ENCODE results near the gene KCNQ5. TPM values are rescaled to one million over a fixed set of nuclear protein-coding genes. Genes with fewer than 3 reads are reported as not detected.

The KCNQ5 gene
- total RNA-seq, 4 donors from 2014 or later: 0.96 to 3.4 (median 1.5) TPM

DNA sequence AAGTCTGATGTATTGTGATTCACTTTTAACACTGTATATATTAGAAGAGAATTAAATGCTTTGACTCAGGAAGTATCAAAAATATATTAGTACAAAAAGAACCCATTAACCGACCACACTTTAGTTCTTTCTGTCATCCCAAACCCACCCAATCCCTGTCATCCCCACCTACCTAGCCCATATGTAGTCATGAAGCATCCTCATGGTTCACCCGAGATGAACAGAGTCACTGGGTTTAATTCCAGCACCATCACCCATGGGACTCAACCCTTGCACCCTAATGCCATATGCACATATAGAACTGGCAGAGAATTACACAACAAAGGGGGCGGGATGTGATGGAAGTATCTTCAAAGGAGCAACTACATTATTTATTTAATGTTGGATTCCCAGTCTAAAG lies 462.0 kb downstream of the KCNQ5 start:
- Histone ChIP-seq H3K27ac (no peak overlapping the region), H3K9me3 (no peaks in the 10 kb centered on the region), H3K36me3 (no peaks in the 10 kb centered on the region), H3K4me1 (no peaks in the 10 kb centered on the region), H3K27me3 (no peaks in the 10 kb centered on the region), H3K4me3 (no peak overlapping the region)
- WGBS, 2 donors (ENCODE audit: low coverage in 1 of 2): 65 to 78% methylated on average over 2 to 3 of the region's 3 CpGs
- ATAC-seq: no peak
- no peak for TF ChIP-seq POLR2A (IDR thresholded peaks at IDR 0.05)
- no peak for TF ChIP-seq POLR2AphosphoS5 (IDR thresholded peaks at IDR 0.05)
- no peak for TF ChIP-seq EP300 (IDR thresholded peaks at IDR 0.05)
- TF ChIP-seq, protein P1, sequence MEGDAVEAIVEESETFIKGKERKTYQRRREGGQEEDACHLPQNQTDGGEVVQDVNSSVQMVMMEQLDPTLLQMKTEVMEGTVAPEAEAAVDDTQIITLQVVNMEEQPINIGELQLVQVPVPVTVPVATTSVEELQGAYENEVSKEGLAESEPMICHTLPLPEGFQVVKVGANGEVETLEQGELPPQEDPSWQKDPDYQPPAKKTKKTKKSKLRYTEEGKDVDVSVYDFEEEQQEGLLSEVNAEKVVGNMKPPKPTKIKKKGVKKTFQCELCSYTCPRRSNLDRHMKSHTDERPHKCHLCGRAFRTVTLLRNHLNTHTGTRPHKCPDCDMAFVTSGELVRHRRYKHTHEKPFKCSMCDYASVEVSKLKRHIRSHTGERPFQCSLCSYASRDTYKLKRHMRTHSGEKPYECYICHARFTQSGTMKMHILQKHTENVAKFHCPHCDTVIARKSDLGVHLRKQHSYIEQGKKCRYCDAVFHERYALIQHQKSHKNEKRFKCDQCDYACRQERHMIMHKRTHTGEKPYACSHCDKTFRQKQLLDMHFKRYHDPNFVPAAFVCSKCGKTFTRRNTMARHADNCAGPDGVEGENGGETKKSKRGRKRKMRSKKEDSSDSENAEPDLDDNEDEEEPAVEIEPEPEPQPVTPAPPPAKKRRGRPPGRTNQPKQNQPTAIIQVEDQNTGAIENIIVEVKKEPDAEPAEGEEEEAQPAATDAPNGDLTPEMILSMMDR (IDR thresholded peaks at IDR 0.05): no peak

DNA sequence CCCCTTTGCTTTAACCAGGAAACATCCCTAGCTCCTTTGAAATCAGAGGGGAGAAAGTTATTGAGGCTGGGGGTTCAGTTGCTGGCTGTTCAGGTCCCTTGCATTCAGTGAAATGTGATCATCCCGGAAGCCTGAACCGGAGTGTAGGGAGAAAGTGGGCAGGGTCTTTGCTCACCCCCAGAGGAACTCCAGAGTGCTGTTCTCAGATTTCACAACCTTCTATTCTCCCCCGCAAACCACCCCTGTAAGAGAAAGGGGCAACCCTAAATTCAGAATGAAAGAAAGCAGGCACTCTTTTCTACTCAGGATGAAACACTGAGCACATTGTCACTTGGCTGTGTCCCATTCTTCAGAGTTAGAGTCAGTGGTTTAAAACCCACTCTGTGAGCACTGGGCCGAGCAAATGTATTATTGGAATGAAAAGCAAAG lies 463.6 kb downstream of the KCNQ5 start:
- no peak for TF ChIP-seq POLR2AphosphoS5 (IDR thresholded peaks at IDR 0.05)
- TF ChIP-seq EP300 (IDR thresholded peaks at IDR 0.05): no peak
- TF ChIP-seq POLR2A (IDR thresholded peaks at IDR 0.05): no peak
- TF ChIP-seq, protein P1 (IDR thresholded peaks at IDR 0.05): no peak
- WGBS, 2 donors (ENCODE audit: low coverage in 1 of 2): 43 to 50% methylated on average over 2 to 3 of the region's 4 CpGs

DNA sequence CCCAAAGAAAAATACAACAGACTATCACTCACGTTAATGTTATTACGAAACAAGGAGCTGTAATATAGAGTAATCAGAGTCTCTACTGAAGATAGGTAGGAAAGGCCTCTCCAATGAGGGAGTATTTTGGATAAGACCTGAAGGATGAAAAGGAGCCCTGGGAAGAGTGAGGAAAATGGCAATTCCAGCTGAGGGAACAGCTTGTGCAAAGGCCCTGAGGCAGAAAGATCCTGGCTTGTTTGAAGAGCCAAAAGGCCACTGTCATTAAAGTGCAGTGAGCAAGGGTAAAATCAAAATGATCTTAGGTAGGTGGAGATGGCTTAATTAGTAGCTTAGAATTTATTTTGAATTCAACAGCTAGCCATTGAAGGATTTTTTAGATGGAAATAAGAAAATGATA lies 464.9 kb downstream of the KCNQ5 start:
- H3K9me3 ChIP-seq: no peaks in the 10 kb centered on the region
- ATAC-seq: no peak
- H3K4me3 ChIP-seq: no peak overlapping the region
- no peaks in the 10 kb centered on the region for H3K27me3 ChIP-seq
- H3K36me3 ChIP-seq: no peaks in the 10 kb centered on the region
- TF ChIP-seq, protein P1 (IDR thresholded peaks at IDR 0.05): no peak
- TF ChIP-seq POLR2AphosphoS5 (IDR thresholded peaks at IDR 0.05) (no peak), EP300 (IDR thresholded peaks at IDR 0.05) (no peak), POLR2A (IDR thresholded peaks at IDR 0.05) (no peak)
- H3K4me1 ChIP-seq: no peaks in the 10 kb centered on the region
- H3K27ac ChIP-seq: no peak overlapping the region
- 79 to 80% methylated on average over 1 to 2 of the region's 2 CpGs for WGBS, 2 donors (ENCODE audit: low coverage in 1 of 2)

More for the DNA sequence above, 463.6 kb downstream of the KCNQ5 start:
- no peaks in the 10 kb centered on the region for H3K36me3 ChIP-seq
- H3K4me3 ChIP-seq: no peak overlapping the region
- H3K9me3 ChIP-seq: no peaks in the 10 kb centered on the region
- ATAC-seq: no peak
- H3K27me3 ChIP-seq: no peaks in the 10 kb centered on the region
- no peaks in the 10 kb centered on the region for H3K4me1 ChIP-seq
- H3K27ac ChIP-seq: no peak overlapping the region

DNA sequence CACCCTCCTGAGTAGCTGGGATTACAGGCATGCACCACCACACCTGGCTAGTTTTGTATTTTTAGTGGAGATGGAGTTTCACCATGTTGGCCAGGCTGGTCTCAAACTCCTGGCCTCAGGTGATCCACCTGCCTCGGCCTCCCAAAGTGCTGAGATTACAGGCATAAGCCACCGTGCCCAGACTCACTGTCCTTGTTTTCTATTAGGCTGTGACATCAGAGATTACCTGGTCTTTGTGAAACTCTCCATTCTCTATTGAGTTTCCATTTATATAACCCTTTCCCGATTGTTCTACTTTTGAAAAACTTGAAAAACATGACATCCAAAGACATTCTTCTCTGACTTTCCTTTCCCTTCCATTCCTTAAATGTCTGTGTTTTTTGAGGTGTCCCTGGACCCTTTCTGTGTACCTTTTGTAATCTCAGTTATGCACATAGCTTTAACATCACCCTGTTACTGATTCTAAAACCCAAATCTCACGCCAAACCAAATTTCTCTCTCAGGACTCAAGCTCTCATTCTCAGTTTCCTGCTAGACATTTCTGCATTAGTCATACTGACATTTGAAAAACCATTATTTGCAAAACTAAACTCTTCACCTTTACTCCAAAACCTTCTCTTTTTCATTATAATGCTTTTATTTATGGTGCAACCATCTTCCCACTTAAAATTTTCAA lies 466.4 kb downstream of the KCNQ5 start:
- H3K36me3 ChIP-seq: no peaks in the 10 kb centered on the region
- 85 to 86% methylated on average over 4 of the region's 4 CpGs for WGBS, 2 donors (ENCODE audit: low coverage in 1 of 2)
- no peak overlapping the region for H3K27ac ChIP-seq
- ATAC-seq: no peak
- no peaks in the 10 kb centered on the region for H3K9me3 ChIP-seq
- H3K4me1 ChIP-seq: no peaks in the 10 kb centered on the region
- TF ChIP-seq POLR2A (IDR thresholded peaks at IDR 0.05) (no peak), EP300 (IDR thresholded peaks at IDR 0.05) (no peak), POLR2AphosphoS5 (IDR thresholded peaks at IDR 0.05) (no peak)
- TF ChIP-seq, protein P1 (IDR thresholded peaks at IDR 0.05): no peak
- no peaks in the 10 kb centered on the region for H3K27me3 ChIP-seq
- no peak overlapping the region for H3K4me3 ChIP-seq

DNA sequence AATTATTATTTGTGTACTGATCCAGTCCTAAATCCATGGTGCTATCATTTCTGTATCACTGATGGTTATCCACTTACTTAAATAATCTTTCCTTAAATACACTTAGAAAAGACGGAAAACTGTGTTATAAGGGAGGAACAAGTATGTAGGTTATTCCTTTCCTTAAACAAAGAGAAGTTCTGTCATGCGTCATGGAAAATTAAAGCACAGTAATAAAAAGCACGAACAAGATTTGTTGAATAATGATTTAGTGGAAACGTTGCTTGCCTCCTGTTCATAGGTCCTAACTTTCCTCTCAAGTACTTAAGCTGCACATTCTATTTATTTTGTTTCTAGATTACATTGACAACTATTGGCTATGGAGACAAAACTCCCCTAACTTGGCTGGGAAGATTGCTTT lies 483.1 kb downstream of the KCNQ5 start:
- Histone ChIP-seq H3K36me3 (no peaks in the 10 kb centered on the region), H3K9me3 (no peaks in the 10 kb centered on the region), H3K27me3 (no peaks in the 10 kb centered on the region), H3K27ac (no peak overlapping the region), H3K4me1 (peaks cover 0 to 3% (median 0%) of the 10 kb centered on the region in 3 donors), H3K4me3 (no peak overlapping the region)
- ATAC-seq: no peak
- 13% methylated on average over 4 of the region's 4 CpGs for WGBS, 2 donors (ENCODE audit: low coverage in 1 of 2)
- TF ChIP-seq EP300 (IDR thresholded peaks at IDR 0.05): no peak
- TF ChIP-seq POLR2A (IDR thresholded peaks at IDR 0.05): no peak
- TF ChIP-seq, protein P1 (IDR thresholded peaks at IDR 0.05): no peak
- no peak for TF ChIP-seq POLR2AphosphoS5 (IDR thresholded peaks at IDR 0.05)
